HCT116 (cell line): ENCODE data around the gene PSG5. TPM values are rescaled to one million over a fixed set of nuclear protein-coding genes. Genes with fewer than 3 reads are reported as not detected.
"Not testable (repeated sequence)": the region's sequence is repeated elsewhere in the genome, so short reads cannot be mapped to it uniquely, and the experiment has no call there.

Experiments used
- ATAC-seq: fragments of 200-7000 bp; cut with Tn5 transposase; 2 replicates; pipeline ENCODE4 v1.9.1; 2020; ENCODE audit warnings: mild to moderate bottlenecking, moderate library complexity
- BruUV-seq: library from RNA; stranded (reverse); fragments of 400-500 nt; replicated peaks from 2 replicates; lab custom pipeline; 2021; lab: Mats Ljungman, UMichigan
- CTCF ChIA-PET: fragments of 300-600 bp; sonication (Branson Sonifier 250); formaldehyde crosslinking; loops from one replicate; lab custom pipeline; 2021; ENCODE audit warnings: antibody characterized with exemption; lab: Charles Lee
- POLR2A ChIA-PET: fragments of 300-600, 350-600 bp; sonication (Branson Sonifier 250); formaldehyde crosslinking; loops from one replicate; lab custom pipeline; 2021; ENCODE audit warnings: antibody characterized with exemption; lab: Charles Lee
- RAD21 ChIA-PET, 2 experiments: fragments of 300-600 bp; sonication (Branson Sonifier 250); formaldehyde crosslinking; loops; one replicate each; lab custom pipeline; 2023; ENCODE audit warnings: low total read pairs in 2 of 2; ENCODE audit not compliant: uncharacterized antibody in 2 of 2, unreplicated experiment in 2 of 2, low non-redundant PET in 1 of 2; lab: Charles Lee
- DNase-seq: peaks from one replicate; pipeline ENCODE4 v3.0.0-alpha.2; 2010; ENCODE audit warnings: low read depth, low spot score
- H2AFZ ChIP-seq: fragments of 200-600 bp; shearing (Covaris generic), sonication (generic); 2 replicates; pipeline ENCODE4 v1.6.1; 2017; ENCODE audit warnings: low read depth, mixed run types, mixed read lengths, antibody characterized with exemption, low read length; ENCODE audit not compliant: poor library complexity, severe bottlenecking
- H3K27ac ChIP-seq: 2 replicates; pipeline ENCODE4 v1.5.1; 2012; ENCODE audit warnings: low read depth, low read length
- H3K27me3 ChIP-seq: fragments of 200-600 bp; sonication (generic); 2 replicates; pipeline ENCODE4 v1.6.1; 2016; ENCODE audit warnings: mixed run types, low read length, mixed read lengths; ENCODE audit not compliant: insufficient read depth
- H3K36me3 ChIP-seq, 2 experiments: fragments of 200-500 bp in 1 of 2; fragments of 200-600 bp in 1 of 2; sonication (Bioruptor generic) in 1 of 2; sonication (generic) in 1 of 2; 2 replicates each; pipeline versions ENCODE4 v1.5.1 to v1.6.1; 2014 to 2016; ENCODE audit warnings: low read length in 2 of 2, inconsistent platforms in 1 of 2, mixed read lengths in 1 of 2, mixed run types in 1 of 2; ENCODE audit not compliant: insufficient read depth in 2 of 2, control insufficient read depth in 1 of 2
- H3K4me1 ChIP-seq, 2 experiments: fragments of 200-600 bp in 1 of 2; sonication (generic) in 1 of 2; 2 replicates each; pipeline versions ENCODE4 v1.5.1 to v1.6.1; 2012 to 2017; ENCODE audit warnings: low read length in 2 of 2, inconsistent platforms in 1 of 2, mild to moderate bottlenecking in 1 of 2, mixed read lengths in 1 of 2, mixed run types in 1 of 2, moderate library complexity in 1 of 2; ENCODE audit not compliant: insufficient read depth in 2 of 2, control insufficient read depth in 1 of 2
- H3K4me2 ChIP-seq: fragments of 200-600 bp; sonication (generic); 2 replicates; pipeline ENCODE4 v1.6.1; 2017; ENCODE audit warnings: mixed run types, low read length, mixed read lengths
- H3K4me3 ChIP-seq, 2 experiments: fragments of 200-600 bp in 1 of 2; sonication (generic) in 1 of 2; replicated peaks in 1 of 2; 2 replicates each; pipeline ENCODE4 v1.5.1; 2011 to 2016; ENCODE audit warnings: low read length in 2 of 2, control low read depth in 1 of 2, low read depth in 1 of 2, mild to moderate bottlenecking in 1 of 2, mixed read lengths in 1 of 2, mixed run types in 1 of 2
- H3K79me2 ChIP-seq: fragments of 200-600 bp; sonication (generic); 2 replicates; pipeline ENCODE4 v1.6.1; 2017; ENCODE audit warnings: mild to moderate bottlenecking, mixed run types, low read length, moderate library complexity, mixed read lengths; ENCODE audit not compliant: insufficient read depth
- H3K9ac ChIP-seq: fragments of 200-600 bp; sonication (generic); 2 replicates; pipeline ENCODE4 v1.6.1; 2016; ENCODE audit warnings: low read length, mixed read lengths
- H3K9me2 ChIP-seq: fragments of 200-600 bp; sonication (generic), shearing (Covaris generic); 2 replicates; pipeline ENCODE4 v1.6.1; 2017; ENCODE audit warnings: mixed run types, mild to moderate bottlenecking, moderate library complexity; ENCODE audit not compliant: insufficient read depth
- H3K9me3 ChIP-seq, 2 experiments: fragments of 200-500 bp in 1 of 2; fragments of 200-600 bp in 1 of 2; sonication (Bioruptor generic) in 1 of 2; sonication (generic) in 1 of 2; 2 replicates each; pipeline ENCODE4 v1.6.1; 2014 to 2017; ENCODE audit warnings: low read length in 2 of 2, mixed read lengths in 2 of 2, inconsistent platforms in 1 of 2, low read depth in 1 of 2, mild to moderate bottlenecking in 1 of 2, mixed run types in 1 of 2, moderate library complexity in 1 of 2; ENCODE audit not compliant: control insufficient read depth in 1 of 2, insufficient read depth in 1 of 2
- H4K20me1 ChIP-seq: fragments of 200-600 bp; sonication (generic), shearing (Covaris generic); 2 replicates; pipeline ENCODE4 v1.6.1; 2017; ENCODE audit warnings: mixed run types, mild to moderate bottlenecking, moderate library complexity; ENCODE audit not compliant: insufficient read depth
- FOSL1 ChIP-seq: IDR thresholded peaks from 2 replicates; pipeline ENCODE4 v1.6.1; 2012; ENCODE audit warnings: low read depth
- JUND ChIP-seq: IDR thresholded peaks from 2 replicates; pipeline ENCODE4 v1.6.1; 2012
- SP1 ChIP-seq: IDR thresholded peaks from 2 replicates; pipeline ENCODE4 v1.6.1; 2012; ENCODE audit warnings: low read depth
- intact Hi-C: fragments of 100-400 bp; cut with micrococcal nuclease; formaldehyde crosslinking; loops from 2 replicates; pipeline ENCODE4 v1.10.0; 2022
- total RNA-seq: library from RNA; stranded (reverse); gene quantifications from one replicate; pipeline ENCODE4 v1.2.1, GENCODE V29; 2021; ENCODE audit not compliant: unreplicated experiment

PSG5 gene
- total RNA-seq, 1 experiment from 2014 or later: not detected

DNA sequence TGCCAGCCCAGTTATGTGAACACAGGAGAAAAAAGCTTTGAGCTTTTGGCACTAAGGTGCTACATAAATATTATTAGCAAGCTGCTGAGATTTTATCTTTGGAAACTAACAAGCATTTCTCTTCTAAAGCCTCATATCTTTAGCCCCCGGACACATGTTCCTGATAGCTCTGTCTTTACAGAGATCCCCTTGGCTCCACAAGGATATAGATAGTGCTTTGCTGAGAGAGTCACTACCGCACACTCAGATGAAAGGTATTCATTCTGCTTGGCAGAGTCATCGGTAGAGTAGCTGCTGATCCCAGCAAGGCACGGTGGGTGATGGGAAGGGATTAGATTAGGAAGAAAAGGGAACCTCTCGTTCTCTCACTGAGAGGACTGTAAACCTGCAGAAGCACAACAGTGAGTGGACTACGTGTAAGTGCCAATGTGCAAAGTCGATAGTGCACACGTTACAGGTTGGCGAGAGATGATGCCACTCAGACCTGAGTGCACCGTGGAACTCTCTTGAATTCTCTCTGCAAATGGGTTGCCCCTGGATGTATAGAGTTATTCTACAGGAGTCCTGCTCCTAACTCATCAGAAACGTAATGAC, 65.8 kb downstream of the PSG5 start:
- H3K9ac ChIP-seq, CTCF ChIA-PET: not testable (repeated sequence)

DNA sequence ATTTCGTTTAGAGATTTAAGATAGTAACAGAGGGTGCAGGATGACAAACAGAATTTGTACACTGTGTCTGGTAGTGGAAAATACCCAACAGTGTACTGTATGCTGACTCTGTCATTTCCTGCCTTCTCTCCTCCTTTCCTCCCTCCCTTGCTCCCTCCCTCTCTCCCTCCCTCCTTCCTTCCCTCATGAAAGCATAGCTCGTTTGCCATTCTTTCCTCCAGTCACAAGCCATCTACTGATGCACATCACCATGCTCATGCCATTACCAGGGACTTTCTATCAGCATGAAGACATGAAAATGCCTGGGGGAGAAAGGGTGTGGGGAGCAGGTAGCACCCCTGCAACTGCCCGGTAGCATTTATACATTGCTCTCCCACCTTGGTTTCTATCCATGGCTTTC, 66.8 kb downstream of the PSG5 start:
- H3K36me3 ChIP-seq, H3K9me3 ChIP-seq, H3K9ac ChIP-seq, H2AFZ ChIP-seq, CTCF ChIA-PET, H3K4me3 ChIP-seq, H4K20me1 ChIP-seq, H3K9me2 ChIP-seq, ATAC-seq, H3K27ac ChIP-seq, POLR2A ChIA-PET, RAD21 ChIA-PET, intact Hi-C loops, DNase-seq, H3K79me2 ChIP-seq, BruUV-seq, H3K27me3 ChIP-seq, H3K4me2 ChIP-seq: not testable (repeated sequence)
- H3K4me1 ChIP-seq: peaks cover 0 to 15% of the 10 kb centered on the region in 2 experiments; a peak in 2 of 4 replicates

More for the DNA sequence above, 65.8 kb downstream of the PSG5 start:
- H3K9me3 ChIP-seq, H3K27ac ChIP-seq, H4K20me1 ChIP-seq, H3K27me3 ChIP-seq, BruUV-seq, POLR2A ChIA-PET, H3K9me2 ChIP-seq, RAD21 ChIA-PET, intact Hi-C loops, H2AFZ ChIP-seq, H3K4me3 ChIP-seq, H3K79me2 ChIP-seq, H3K36me3 ChIP-seq, DNase-seq: not testable (repeated sequence)
- TF ChIP-seq JUND: peak; percentile 52
- TF ChIP-seq FOSL1: peak; percentile 49; the same call in 1 of the 2 replicates
- TF ChIP-seq SP1: peak; percentile 17; the same call in 1 of the 2 replicates
- peak overlapping the region; percentile 45 for H3K4me2 ChIP-seq
- peak; percentile 69 for ATAC-seq
- peaks cover 0 to 15% of the 10 kb centered on the region in 2 experiments; a peak in 2 of 4 replicates for H3K4me1 ChIP-seq

Other genes with a start within 250 kb of the PSG5 start
- not detected for gene PSG7, start 249.3 kb downstream of the PSG5 start, total RNA-seq
- not detected for gene PSG11, start 160.1 kb downstream of the PSG5 start, total RNA-seq
- gene PSG2, start 103.8 kb downstream of the PSG5 start, total RNA-seq: not detected
- not detected for gene PSG4, start 19.1 kb upstream of the PSG5 start, total RNA-seq
- gene PSG9, start 83.0 kb upstream of the PSG5 start, total RNA-seq: not detected
- gene CD177, start 167.2 kb upstream of the PSG5 start, total RNA-seq: not detected
- gene TEX101, start 228.4 kb upstream of the PSG5 start, total RNA-seq: not detected